ENCODE measurements around the gene MLEC.

DNA sequence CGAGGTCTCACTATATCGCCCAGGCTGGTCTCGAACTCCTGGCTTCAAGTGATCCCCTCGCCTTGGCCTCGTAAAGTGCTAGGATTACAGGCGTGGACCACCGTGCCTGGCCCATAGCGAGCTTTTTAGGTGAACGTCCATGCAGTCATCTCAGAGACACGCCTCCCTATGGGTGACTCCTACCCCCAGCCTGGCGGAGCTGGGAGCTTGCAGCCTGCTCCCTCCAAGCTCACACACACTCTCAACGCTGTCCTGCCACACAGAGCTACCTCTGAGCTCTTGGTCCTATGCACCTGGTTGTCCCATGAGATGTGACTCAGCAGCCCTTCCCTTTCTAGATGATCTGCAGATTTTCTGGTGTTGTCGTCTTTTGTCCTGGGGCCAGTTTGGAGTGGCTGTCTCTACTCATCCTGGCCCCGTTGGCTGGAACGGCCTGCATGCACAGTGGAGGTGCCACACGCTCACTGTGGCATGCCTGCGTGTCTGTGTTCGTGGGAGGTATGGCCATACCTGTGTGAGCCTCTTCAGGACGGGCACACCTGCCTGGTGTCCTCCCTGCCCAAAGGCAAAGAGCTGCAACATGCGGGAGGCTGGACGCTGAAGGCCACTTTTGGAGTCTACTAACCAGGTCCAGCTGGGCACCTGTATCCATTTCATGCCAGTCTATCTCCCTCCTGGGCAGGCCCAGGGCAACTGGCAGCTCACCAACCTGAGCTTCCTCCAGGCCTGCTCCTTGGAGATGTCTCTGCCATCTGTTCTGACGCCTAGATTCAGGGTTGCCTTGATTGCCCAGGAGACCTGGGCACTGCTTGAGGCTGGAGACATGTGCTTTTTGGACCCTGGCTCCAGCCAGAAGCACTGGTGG is 28.4 kb upstream of the MLEC start:
- no peak for TF ChIP-seq RCOR1 (IDR thresholded peaks at IDR 0.05; ENCODE audit: low read depth, low read length)
- TF ChIP-seq, protein P1, sequence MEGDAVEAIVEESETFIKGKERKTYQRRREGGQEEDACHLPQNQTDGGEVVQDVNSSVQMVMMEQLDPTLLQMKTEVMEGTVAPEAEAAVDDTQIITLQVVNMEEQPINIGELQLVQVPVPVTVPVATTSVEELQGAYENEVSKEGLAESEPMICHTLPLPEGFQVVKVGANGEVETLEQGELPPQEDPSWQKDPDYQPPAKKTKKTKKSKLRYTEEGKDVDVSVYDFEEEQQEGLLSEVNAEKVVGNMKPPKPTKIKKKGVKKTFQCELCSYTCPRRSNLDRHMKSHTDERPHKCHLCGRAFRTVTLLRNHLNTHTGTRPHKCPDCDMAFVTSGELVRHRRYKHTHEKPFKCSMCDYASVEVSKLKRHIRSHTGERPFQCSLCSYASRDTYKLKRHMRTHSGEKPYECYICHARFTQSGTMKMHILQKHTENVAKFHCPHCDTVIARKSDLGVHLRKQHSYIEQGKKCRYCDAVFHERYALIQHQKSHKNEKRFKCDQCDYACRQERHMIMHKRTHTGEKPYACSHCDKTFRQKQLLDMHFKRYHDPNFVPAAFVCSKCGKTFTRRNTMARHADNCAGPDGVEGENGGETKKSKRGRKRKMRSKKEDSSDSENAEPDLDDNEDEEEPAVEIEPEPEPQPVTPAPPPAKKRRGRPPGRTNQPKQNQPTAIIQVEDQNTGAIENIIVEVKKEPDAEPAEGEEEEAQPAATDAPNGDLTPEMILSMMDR (IDR thresholded peaks at IDR 0.05): no peak
- no peak for TF ChIP-seq EP300 (IDR thresholded peaks at IDR 0.05)
- TF ChIP-seq PBX3 (IDR thresholded peaks at IDR 0.05): no peak
- TF ChIP-seq, protein P2, sequence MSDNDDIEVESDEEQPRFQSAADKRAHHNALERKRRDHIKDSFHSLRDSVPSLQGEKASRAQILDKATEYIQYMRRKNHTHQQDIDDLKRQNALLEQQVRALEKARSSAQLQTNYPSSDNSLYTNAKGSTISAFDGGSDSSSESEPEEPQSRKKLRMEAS (IDR thresholded peaks at IDR 0.05): no peak
